Omental fat pad (tissue), 4 donors: Measurements from ENCODE around the gene TRAPPC3L. TPM values are rescaled to one million over a fixed set of nuclear protein-coding genes. Genes with fewer than 3 reads are reported as not detected.

Source experiments
- ATAC-seq: fragments of 150-250 bp; one replicate; pipeline ENCODE4 v1.9.1; 2016; ENCODE audit warnings: mild to moderate bottlenecking, moderate library complexity; ENCODE audit not compliant: low FRiP score
- DNase-seq: peaks from one replicate; pipeline ENCODE4 v3.0.0-alpha.2; 2019; ENCODE audit warnings: low spot score
- total RNA-seq, 4 donors: library from RNA; depleted of rRNA; stranded (reverse); fragments of >200 nt; gene quantifications; one replicate each; pipeline ENCODE4 v1.1.0, GENCODE V29; 2016
- TF ChIP-seq, protein P1 (sequence below), 3 donors: fragments of 450-650 bp; IDR thresholded peaks; one replicate each; pipeline ENCODE4 v1.5.1; 2016 to 2017; ENCODE audit warnings: antibody characterized with exemption in 3 of 3, mild to moderate bottlenecking in 3 of 3, moderate library complexity in 2 of 3

TRAPPC3L gene
- total RNA-seq, 4 donors from 2014 or later, result 0.63 TPM; not detected in 3

DNA sequence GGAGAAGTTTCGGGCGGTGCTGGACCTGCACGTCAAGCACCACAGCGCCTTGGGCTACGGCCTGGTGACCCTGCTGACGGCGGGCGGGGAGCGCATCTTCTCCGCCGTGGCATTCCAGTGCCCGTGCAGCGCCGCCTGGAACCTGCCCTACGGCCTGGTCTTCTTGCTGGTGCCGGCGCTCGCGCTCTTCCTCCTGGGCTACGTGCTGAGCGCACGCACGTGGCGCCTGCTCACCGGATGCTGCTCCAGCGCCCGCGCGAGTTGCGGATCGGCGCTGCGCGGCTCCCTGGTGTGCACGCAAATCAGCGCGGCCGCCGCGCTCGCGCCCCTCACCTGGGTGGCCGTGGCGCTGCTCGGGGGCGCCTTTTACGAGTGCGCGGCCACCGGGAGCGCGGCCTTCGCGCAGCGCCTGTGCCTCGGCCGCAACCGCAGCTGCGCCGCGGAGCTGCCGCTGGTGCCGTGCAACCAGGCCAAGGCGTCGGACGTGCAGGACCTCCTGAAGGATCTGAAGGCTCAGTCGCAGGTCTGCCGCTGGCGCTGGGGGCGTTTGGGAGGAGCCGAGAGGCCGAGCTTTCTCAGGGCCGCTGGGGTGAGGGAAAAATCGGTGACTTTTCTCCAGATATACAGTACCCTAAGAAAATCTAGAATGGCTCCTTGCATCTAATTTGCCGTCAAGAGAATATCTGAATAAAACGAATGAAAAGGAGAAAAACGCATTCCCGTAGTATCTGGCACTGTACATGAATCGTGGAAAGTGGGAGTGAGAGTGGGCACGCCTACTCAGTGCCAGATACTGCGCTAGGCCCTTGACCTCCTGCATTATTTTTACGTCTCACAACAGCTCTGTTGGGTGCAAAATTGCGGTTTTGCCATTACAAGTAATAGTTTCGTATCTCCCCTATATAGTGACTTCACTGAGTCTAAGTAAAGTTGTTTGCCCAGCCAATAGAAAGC, 83.3 kb downstream of the TRAPPC3L start:
- no peak for DNase-seq
- TF ChIP-seq, protein P1, sequence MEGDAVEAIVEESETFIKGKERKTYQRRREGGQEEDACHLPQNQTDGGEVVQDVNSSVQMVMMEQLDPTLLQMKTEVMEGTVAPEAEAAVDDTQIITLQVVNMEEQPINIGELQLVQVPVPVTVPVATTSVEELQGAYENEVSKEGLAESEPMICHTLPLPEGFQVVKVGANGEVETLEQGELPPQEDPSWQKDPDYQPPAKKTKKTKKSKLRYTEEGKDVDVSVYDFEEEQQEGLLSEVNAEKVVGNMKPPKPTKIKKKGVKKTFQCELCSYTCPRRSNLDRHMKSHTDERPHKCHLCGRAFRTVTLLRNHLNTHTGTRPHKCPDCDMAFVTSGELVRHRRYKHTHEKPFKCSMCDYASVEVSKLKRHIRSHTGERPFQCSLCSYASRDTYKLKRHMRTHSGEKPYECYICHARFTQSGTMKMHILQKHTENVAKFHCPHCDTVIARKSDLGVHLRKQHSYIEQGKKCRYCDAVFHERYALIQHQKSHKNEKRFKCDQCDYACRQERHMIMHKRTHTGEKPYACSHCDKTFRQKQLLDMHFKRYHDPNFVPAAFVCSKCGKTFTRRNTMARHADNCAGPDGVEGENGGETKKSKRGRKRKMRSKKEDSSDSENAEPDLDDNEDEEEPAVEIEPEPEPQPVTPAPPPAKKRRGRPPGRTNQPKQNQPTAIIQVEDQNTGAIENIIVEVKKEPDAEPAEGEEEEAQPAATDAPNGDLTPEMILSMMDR (IDR thresholded peaks at IDR 0.05), result no peak
- peak; percentile 66 for ATAC-seq

DNA sequence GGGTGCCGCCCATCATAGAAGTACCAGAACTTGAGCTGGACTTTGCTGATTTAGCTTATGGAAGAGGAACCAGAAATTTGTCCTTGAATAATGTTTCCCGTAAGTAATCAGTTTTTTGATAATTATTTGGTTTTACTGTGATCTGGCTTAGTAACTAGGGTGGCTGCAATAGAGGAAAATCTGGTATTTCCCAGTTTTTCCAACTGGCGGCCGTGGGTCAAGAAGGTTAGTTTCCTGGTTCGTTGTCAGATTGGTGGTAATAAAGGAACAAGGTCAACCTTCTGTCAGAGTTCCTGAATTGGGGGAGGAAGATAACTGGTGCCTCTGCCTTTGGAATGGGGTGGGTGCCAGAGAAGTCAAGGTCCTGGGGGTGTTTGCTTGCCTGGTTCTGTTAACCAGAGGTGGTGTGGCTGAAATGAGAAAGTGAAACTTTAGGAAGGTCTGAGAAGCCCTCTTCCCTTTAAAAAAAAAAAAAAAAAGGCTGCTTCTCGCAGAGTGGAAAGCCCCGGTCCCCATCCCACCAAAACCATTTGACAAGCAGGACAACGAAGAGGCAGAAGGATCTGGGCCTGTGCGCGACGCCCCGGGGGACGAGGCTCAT, 84.1 kb downstream of the TRAPPC3L start, which contains the start of gene CALHM6:
CALHM6 (plus strand) TSS at position 45 of the 601 bp plus-strand sequence; CDS start at position 600, 555 bp downstream.
- ATAC-seq, result no peak
- no peak for DNase-seq
- TF ChIP-seq, protein P1 (IDR thresholded peaks at IDR 0.05), result no peak

DNA sequence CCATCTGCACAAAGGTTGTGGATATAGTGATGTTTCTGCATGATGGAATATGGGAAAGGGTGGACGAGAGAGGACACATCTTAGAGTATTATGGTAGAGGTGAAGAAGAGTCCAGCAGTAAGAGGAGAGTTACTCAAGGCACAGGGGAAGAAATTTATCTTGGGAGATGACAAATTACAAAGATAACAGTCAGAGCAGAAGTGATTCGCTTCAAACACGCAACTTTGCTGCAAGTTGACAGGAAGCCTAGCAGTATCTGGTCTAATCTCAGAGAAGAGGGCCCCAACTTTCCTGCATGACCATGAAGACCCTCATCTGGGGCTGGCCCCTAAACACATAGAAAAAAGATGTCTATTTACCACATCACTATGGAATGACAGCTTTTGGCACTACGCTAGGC, 85.6 kb downstream of the TRAPPC3L start:
- DNase-seq, result no peak
- TF ChIP-seq, protein P1 (IDR thresholded peaks at IDR 0.05), result no peak

DNA sequence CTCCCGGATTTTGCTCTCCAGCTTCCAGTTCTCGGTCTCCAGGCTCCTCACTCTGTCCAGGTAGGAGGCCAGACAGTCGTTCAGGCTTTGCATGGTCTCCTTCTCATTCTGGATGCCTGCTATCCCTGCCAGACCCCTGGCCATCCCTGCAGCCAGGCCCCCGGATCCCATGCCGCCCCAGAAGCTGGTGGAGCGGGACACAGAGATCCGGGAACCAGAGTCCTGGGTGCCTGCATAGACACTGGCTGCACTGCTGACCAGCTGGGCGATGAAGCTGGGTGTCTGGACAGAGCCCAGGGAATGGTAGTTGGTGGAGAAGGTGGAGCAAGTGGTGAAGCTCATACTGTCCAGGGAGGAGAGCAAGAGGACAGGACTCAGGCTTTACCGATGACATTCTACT, 87.2 kb downstream of the TRAPPC3L start:
- DNase-seq (no peak), ATAC-seq (no peak)
- TF ChIP-seq, protein P1 (IDR thresholded peaks at IDR 0.05), result no peak

More for the DNA sequence above, 85.6 kb downstream of the TRAPPC3L start:
- no peak for ATAC-seq

DNA sequence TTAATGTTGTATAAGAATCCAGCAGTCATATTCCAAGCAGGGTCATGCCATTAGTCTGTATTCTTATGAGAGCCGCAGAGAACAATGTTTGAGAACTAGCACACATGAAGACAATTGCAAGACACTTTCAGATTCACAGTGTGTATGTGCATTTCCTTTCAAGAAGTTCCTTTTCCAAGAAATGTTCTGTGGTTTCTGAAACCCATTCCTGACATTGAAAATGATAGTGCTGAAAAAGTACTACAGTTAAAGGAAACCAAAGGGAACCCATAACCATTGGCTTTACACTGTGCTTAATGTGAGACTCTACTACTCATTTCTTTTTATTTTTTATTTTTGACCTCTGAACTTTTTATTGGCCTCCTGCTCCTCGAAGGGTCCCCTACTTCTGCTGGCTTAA, 88.6 kb downstream of the TRAPPC3L start:
- no peak for DNase-seq

DNA sequence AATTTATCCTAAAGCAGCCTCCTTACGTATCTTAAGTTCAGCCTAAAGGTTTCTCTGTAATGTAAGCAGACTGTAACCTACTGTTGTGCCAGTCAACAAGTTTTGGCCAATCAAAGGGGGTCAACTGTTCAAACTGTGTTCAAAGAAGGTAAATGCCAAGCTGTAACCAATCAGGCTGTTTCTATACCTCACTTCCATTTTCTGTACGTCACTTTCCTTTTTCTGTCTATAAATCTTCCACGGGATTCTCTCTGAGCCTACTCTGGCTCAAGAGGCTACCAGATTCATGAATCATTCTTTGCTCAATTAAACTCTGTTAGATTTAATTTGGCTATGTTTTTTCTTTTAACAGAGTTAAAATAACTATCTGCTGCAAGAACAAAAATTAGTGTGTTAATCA, 89.4 kb downstream of the TRAPPC3L start:
- DNase-seq (no peak), ATAC-seq (no peak)
- TF ChIP-seq, protein P1 (IDR thresholded peaks at IDR 0.05), result no peak

More for the DNA sequence above, 88.6 kb downstream of the TRAPPC3L start:
- TF ChIP-seq, protein P1 (IDR thresholded peaks at IDR 0.05), result no peak
- no peak for ATAC-seq
